Keratinocyte (primary cell): ENCODE measurements around the gene CD63. TPM values are rescaled to one million over a fixed set of nuclear protein-coding genes. Genes with fewer than 3 reads are reported as not detected.

Experiments
- DNase-seq: peaks from one replicate; pipeline ENCODE4 v3.0.0-alpha.2; 2011; ENCODE audit warnings: low read depth, missing footprints, low spot score
- FAIRE-seq: peaks from 2 replicates; lab custom pipeline; 2011; peaks lifted over from hg19 to GRCh38; lab: Jason Lieb, UNC
- H2AFZ ChIP-seq: 2 replicates; pipeline ENCODE4 v1.6.0; 2012; ENCODE audit warnings: low read length, control low read depth, inconsistent platforms; ENCODE audit not compliant: control insufficient read depth
- H3K27ac ChIP-seq: 2 replicates; pipeline ENCODE4 v1.5.1; 2011; ENCODE audit warnings: low read length; ENCODE audit not compliant: control insufficient read depth, insufficient read depth
- H3K27me3 ChIP-seq: 3 replicates; pipeline ENCODE4 v1.6.0; 2011; ENCODE audit warnings: low read length; ENCODE audit not compliant: control insufficient read depth, insufficient read depth; ENCODE audit errors: extremely low read depth
- H3K36me3 ChIP-seq, 2 experiments: 2 replicates in 1 of 2; 3 replicates in 1 of 2; pipeline ENCODE4 v1.5.1; 2011; ENCODE audit warnings: low read length in 2 of 2, mild to moderate bottlenecking in 1 of 2; ENCODE audit not compliant: control insufficient read depth in 2 of 2, insufficient read depth in 2 of 2; ENCODE audit errors: extremely low read depth in 1 of 2
- H3K4me1 ChIP-seq: 3 replicates; pipeline ENCODE4 v1.5.1; 2011; ENCODE audit warnings: low read length; ENCODE audit not compliant: control insufficient read depth, insufficient read depth; ENCODE audit errors: extremely low read depth
- H3K4me2 ChIP-seq: 3 replicates; pipeline ENCODE4 v1.6.0; 2011; ENCODE audit warnings: low read depth, low read length; ENCODE audit not compliant: control insufficient read depth, insufficient read depth; ENCODE audit errors: extremely low read depth
- H3K4me3 ChIP-seq, 3 experiments: fragments of 200-600 bp in 1 of 3; sonication (generic) in 1 of 3; 2 replicates in 2 of 3; 3 replicates in 1 of 3; pipeline ENCODE4 v1.5.1; 2011 to 2016; ENCODE audit warnings: low read length in 3 of 3, mild to moderate bottlenecking in 3 of 3, control low read depth in 2 of 3, inconsistent platforms in 1 of 3, low read depth in 1 of 3, mixed read lengths in 1 of 3, mixed run types in 1 of 3, moderate library complexity in 1 of 3; ENCODE audit not compliant: control insufficient read depth in 2 of 3, insufficient read depth in 2 of 3; ENCODE audit errors: extremely low read depth in 1 of 3
- H3K79me2 ChIP-seq: 2 replicates; pipeline ENCODE4 v1.6.0; 2012; ENCODE audit warnings: low read length; ENCODE audit not compliant: control insufficient read depth, insufficient read depth
- H3K9ac ChIP-seq: 3 replicates; pipeline ENCODE4 v1.6.0; 2011; ENCODE audit warnings: low read length; ENCODE audit not compliant: control insufficient read depth, insufficient read depth; ENCODE audit errors: extremely low read depth
- H3K9me1 ChIP-seq: 3 replicates; pipeline ENCODE4 v1.6.0; 2011; ENCODE audit warnings: low read length; ENCODE audit not compliant: control insufficient read depth, insufficient read depth; ENCODE audit errors: extremely low read depth
- H3K9me3 ChIP-seq: 2 replicates; pipeline ENCODE4 v1.5.1; 2012; ENCODE audit warnings: low read depth, low read length; ENCODE audit not compliant: control insufficient read depth
- H4K20me1 ChIP-seq: 3 replicates; pipeline ENCODE4 v1.6.0; 2011; ENCODE audit warnings: low read length; ENCODE audit not compliant: control insufficient read depth, insufficient read depth; ENCODE audit errors: extremely low read depth
- CTCF ChIP-seq, 3 experiments: IDR thresholded peaks in 1 of 3; conservative IDR thresholded peaks in 1 of 3; optimal IDR thresholded peaks in 1 of 3; 2 replicates in 2 of 3; 3 replicates in 1 of 3; pipeline versions ENCODE3 to v1.5.1; 2011; ENCODE audit warnings: low read length in 3 of 3, mild to moderate bottlenecking in 3 of 3, moderate library complexity in 2 of 3, control low read depth in 1 of 3, inconsistent platforms in 1 of 3; ENCODE audit not compliant: insufficient read depth in 2 of 3; ENCODE audit errors: extremely low read depth in 1 of 3
- EZH2 ChIP-seq: IDR thresholded peaks from one replicate; pipeline ENCODE4 v1.6.1; 2012; ENCODE audit warnings: inconsistent platforms, mild to moderate bottlenecking, low read length, moderate library complexity
- dilution Hi-C: fragments of 300-500 bp; cut with MboI; formaldehyde crosslinking; loops from one replicate; pipeline ENCODE4 v1.7.0; 2020; ENCODE audit warnings: low sequenced_read_pairs; ENCODE audit not compliant: extremely low pct_ligation_motif_present
- polyA plus RNA-seq, 5 experiments: library from polyadenylated mRNA; depleted of rRNA in 3 of 5; stranded (reverse) in 3 of 5; stranded (forward) in 1 of 5; unstranded in 1 of 5; fragments of >200 nt; gene quantifications; 1 replicate in 1 of 5; 2 replicates in 3 of 5; 3 replicates in 1 of 5; pipeline versions ENCODE4 v1.2.1 to v1.2.3, GENCODE V29; 2011 to 2012; ENCODE audit warnings: missing spikeins in 2 of 5, low read depth in 1 of 5, low replicate concordance in 1 of 5

CD63 gene
- polyA plus RNA-seq, 1 donor (not counting 4 experiments of a cell fraction or from before 2014, with no cell fraction given): 749 TPM

- no peaks in the 10 kb centered on the region for H3K9me3 ChIP-seq
- H3K4me1 ChIP-seq: peaks cover 3% of the 10 kb centered on the region
- H3K9me1 ChIP-seq: no peaks in the 10 kb centered on the region
- no peak overlapping the region for H3K4me2 ChIP-seq
- no peaks in the 10 kb centered on the region for H3K36me3 ChIP-seq
- no peak overlapping the region for H3K4me3 ChIP-seq
- no peak overlapping the region for H2AFZ ChIP-seq
- no peak for DNase-seq
- H3K27ac ChIP-seq: no peak overlapping the region
- TF ChIP-seq CTCF (optimal IDR thresholded peaks at IDR 0.05 in 1 of 3, IDR thresholded peaks at IDR 0.05 in 1 of 3, conservative IDR thresholded peaks at IDR 0.05 in 1 of 3; ENCODE audit: extremely low read depth in 1 of 3, insufficient read depth in 2 of 3, low read length in 3 of 3) (no peak), EZH2 (no peak)
- dilution Hi-C loops: no loop called here
- no peak overlapping the region for H3K9ac ChIP-seq
- no peaks in the 10 kb centered on the region for H4K20me1 ChIP-seq
- H3K79me2 ChIP-seq: no peaks in the 10 kb centered on the region
- H3K27me3 ChIP-seq: peaks cover 30% of the 10 kb centered on the region
- FAIRE-seq: no peak
Measured at GRCh38 chr12:55703901-55704761, 24.7 kb downstream of the CD63 start.

DNA sequence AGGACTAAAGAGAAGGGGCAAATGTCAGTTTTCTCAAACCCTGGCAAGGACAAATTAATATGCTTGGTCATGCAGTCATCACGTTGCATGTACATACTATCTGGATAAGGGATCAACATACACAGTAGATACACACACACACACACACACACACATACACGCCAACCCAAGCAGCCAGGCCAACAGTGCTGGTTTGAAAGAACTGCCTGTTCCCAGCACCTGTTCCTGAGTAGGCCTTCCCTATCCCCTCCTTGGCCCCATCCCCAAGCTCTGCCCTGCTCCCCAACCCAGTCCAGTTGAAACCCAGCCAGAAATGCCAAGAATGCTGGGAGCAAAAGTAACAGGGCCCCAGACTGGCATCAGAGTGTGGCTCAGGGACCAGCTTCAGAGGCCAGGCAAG lies 25.5 kb downstream of the CD63 start:
- no peak overlapping the region for H3K4me3 ChIP-seq
- dilution Hi-C loops: no loop called here

More for the DNA sequence above, 25.5 kb downstream of the CD63 start:
- Histone ChIP-seq H3K4me2 (no peak overlapping the region), H3K9me1 (no peaks in the 10 kb centered on the region), H2AFZ (no peak overlapping the region), H4K20me1 (no peaks in the 10 kb centered on the region), H3K4me1 (peaks cover 3% of the 10 kb centered on the region), H3K9me3 (no peaks in the 10 kb centered on the region), H3K79me2 (no peaks in the 10 kb centered on the region), H3K9ac (no peak overlapping the region), H3K27me3 (peaks cover 27% of the 10 kb centered on the region), H3K27ac (no peak overlapping the region), H3K36me3 (no peaks in the 10 kb centered on the region)
- no peak for TF ChIP-seq EZH2
- no peak for FAIRE-seq
- no peak for DNase-seq
